IPS-NIHi11 (cell line): Measurements from ENCODE around the gene FFAR4.

ENCODE experiments used
- DNase-seq: peaks from one replicate; pipeline ENCODE4 v3.0.0; 2012; ENCODE audit warnings: mixed read lengths, low spot score

Gene FFAR4

DNA sequence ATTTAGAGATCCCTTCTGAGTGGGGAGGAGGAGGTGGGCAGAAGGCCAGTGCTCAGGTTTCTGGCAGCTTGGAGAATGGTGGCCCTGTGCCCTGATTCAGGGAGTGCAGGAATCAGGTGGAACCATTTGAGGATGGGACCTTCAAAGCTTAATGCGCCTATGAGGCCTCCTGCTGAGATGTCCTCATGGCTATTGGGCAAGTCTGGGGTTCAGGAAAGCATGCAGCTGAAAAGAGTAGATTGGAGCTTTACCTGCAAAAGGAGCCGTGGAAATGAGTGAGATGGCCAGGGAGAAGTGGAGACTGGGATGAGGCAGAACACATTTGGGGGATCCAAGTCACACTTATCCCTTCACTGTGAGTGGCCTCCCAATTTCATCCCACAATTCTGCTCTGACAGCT is 6.1 kb downstream of the FFAR4 start:
- DNase-seq: no peak

- DNase-seq: no peak
Observed at GRCh38 chr10:93573051-93573909, 6.8 kb downstream of the FFAR4 start.

- DNase-seq: no peak
Observed at GRCh38 chr10:93573924-93574323, 7.5 kb downstream of the FFAR4 start.

- no peak for DNase-seq
Observed at GRCh38 chr10:93576888-93577287, 10.4 kb downstream of the FFAR4 start.

- DNase-seq: no peak
Observed at GRCh38 chr10:93577565-93577964, 11.1 kb downstream of the FFAR4 start.

DNA sequence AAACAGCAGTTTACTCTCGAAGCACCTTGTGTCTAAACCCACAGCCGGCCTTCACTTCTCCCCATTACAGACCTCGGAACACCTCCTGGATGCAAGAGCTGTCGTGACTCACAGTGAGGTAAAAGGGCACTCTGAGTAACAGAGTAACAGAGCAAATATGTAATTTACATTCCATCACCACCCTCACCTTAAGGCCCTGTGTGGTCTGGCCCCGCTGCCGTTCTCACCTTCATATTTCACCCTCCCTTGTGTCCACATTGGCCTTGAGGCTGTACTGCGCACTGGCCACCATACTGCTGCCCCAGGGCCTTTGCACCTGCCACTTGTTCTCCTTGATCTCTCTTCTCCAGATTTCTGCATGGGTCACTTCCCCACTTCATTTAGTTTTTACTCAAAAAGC is 12.6 kb downstream of the FFAR4 start:
- no peak for DNase-seq

DNA sequence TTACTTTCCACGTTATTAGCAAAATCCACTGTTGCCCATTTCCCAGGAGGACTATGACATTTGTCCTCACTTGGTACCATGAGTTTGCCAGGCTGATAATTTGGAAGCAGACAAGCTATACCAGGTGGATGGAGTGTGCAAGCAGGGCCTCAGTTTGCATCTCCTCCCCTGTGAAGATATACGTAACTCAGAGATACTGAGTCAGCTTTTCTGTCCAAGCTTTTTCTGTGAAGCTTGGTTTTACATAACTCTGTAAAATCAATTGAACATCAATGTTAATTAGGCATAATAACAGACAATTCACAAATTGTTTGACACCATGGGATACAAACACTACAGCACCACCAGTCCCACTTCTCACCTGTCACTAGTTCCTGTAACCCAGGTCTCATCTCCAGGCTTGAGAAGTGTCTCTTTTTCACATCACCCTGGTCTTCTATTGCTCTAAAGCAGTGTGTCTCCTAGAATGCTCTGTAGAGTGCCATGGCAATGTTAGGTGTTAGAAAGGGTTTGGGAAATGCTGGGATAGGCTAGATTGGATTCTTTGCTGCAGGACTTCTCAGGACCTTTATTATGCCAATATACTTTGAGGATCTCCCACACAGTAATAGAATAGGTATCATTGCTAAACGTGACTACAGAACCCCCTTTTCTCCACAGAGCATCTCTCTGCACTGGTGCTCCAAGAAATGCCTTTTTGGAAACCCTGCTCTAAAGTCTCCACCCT is 13.7 kb downstream of the FFAR4 start:
- no peak for DNase-seq

GRCh38 chr10:93580828-93581227 is 14.4 kb downstream of the FFAR4 start:
- peak; percentile 61 for DNase-seq

GRCh38 chr10:93584445-93584844 is 18.0 kb downstream of the FFAR4 start:
- DNase-seq: no peak

- no peak for DNase-seq
Observed at GRCh38 chr10:93589648-93590562, 23.4 kb downstream of the FFAR4 start.

- no peak for DNase-seq
Observed at GRCh38 chr10:93590638-93591037, 24.2 kb downstream of the FFAR4 start.

DNA sequence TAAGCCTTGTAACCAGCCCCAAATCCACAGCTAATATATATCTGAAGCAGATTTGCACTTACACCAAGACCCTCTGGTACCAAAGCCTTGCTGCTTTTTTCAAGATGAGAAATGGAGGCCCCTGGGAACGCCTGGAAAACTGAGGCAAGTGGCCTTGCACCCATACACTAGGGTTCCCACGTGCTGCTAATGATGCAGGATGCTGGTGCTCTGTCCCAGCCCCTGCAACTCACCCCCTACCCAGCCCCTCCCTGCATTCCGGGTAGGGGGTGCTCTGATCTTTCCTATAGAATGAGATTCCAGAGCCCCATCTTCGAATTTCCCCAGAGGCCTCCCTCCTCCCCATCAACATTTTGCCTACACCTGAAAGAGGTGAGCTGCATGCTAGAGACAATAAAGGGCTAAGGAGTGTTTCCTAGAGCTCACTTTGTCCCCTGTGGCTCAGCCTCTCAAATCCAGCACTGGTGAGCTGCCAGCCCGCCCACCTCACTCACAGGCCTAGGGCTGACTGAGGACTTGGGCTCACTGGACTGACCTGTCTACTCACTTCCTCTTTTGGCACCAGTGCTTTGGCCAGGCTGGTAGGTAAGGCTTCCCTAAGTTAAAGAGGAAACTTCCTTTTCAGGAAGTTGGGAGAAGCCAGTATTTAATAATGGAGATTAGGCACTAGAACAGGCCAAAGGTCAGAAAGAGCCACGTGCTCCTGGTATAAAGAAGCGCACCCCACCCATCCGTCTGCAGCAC is 24.8 kb downstream of the FFAR4 start:
- DNase-seq: peak; percentile 59

- no peak for DNase-seq
Observed at GRCh38 chr10:93593254-93593653, 26.8 kb downstream of the FFAR4 start.

- no peak for DNase-seq
Observed at GRCh38 chr10:93593749-93594148, 27.3 kb downstream of the FFAR4 start.

- DNase-seq: no peak
Observed at GRCh38 chr10:93594518-93594917, 28.1 kb downstream of the FFAR4 start.

DNA sequence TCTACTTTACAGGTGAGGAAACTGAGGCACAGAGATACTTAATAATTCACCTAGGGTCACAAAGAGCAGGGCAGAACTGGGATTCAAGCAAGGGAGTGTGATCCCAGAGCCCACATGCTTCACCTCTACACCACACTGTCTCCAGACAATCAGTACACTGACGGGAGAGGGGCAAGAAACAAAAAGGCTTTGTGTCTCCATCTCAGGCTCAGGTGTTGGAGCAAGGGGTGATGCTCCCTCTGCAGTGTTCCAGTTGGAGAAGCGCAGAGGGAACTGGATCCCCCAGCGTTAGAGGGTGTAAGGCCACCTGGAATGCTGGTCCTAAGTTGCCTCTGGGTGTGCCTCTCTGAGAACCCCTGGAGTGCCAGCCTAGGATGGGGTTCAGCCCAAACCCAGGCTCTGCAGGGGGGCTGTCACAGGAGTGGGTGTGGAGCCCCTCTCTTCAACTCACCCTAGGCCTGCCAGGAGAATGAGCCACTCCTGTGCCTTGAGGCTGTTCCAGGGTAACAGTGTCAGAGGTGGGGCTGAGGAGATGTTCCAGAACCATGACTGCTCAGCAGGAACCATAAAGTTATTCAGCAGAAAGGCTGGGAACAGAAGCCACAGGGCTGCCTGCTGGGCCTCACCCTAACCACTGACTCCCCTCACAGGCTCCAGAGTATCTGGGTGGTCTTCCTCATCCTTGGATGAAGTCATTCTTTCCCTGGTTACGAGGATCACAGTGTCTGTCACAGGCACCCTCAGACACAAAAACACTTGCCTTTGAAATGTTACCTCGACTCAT is 29.1 kb downstream of the FFAR4 start:
- DNase-seq: no peak

GRCh38 chr10:93596539-93596938 is 30.1 kb downstream of the FFAR4 start:
- DNase-seq: peak; percentile 57

GRCh38 chr10:93597075-93597599 is 30.7 kb downstream of the FFAR4 start:
- DNase-seq: no peak

GRCh38 chr10:93598157-93598556 is 31.7 kb downstream of the FFAR4 start:
- no peak for DNase-seq

GRCh38 chr10:93599335-93599734 is 32.9 kb downstream of the FFAR4 start:
- no peak for DNase-seq

DNA sequence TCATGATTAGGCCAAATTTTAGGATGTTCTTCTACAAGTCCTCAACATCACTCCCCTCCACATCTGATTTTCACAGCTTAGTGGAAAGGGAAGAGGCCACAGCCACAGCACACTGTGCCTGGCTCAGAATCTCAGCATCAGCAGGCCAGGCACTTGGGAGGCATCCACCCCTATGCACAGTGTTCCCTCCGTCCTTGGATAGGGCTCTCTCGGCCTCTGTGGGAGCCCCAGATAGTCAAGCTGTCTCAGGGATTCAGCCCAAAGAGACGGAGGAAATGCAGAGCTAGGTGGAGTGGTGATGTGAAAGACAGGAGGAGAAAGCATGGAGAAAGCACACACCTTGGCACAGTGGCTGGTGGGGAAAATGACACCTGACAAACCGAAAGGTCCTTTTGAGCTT is 33.3 kb downstream of the FFAR4 start:
- no peak for DNase-seq
